Measurements from ENCODE around the gene HSPA6.
A peak's percentile ranks its signal among the peaks of the same experiment; 100 is the strongest.
"Not testable (repeated sequence)": the region's sequence is repeated elsewhere in the genome, so short reads cannot be mapped to it uniquely, and the experiment has no call there.

The HSPA6 gene

GRCh38 chr1:161503394-161503748, 21.0 kb upstream of the HSPA6 start:
- DNase-seq (ENCODE audit: low read depth, low spot score), result no peak

- DNase-seq (ENCODE audit: low read depth, low spot score), result no peak
Measured at GRCh38 chr1:161505686-161506085, 18.7 kb upstream of the HSPA6 start.

GRCh38 chr1:161506336-161507223, 17.8 kb upstream of the HSPA6 start:
- no peak for DNase-seq (ENCODE audit: low read depth, low spot score)

- no peak for DNase-seq (ENCODE audit: low read depth, low spot score)
Measured at GRCh38 chr1:161510477-161510876, 13.9 kb upstream of the HSPA6 start.

- no peak for DNase-seq (ENCODE audit: low read depth, low spot score)
Measured at GRCh38 chr1:161511018-161511755, 13.2 kb upstream of the HSPA6 start.

- no peak for DNase-seq (ENCODE audit: low read depth, low spot score)
Measured at GRCh38 chr1:161511756-161512060, 12.6 kb upstream of the HSPA6 start.

GRCh38 chr1:161512636-161513447, 11.5 kb upstream of the HSPA6 start:
- DNase-seq (ENCODE audit: low read depth, low spot score), result not testable (repeated sequence)

GRCh38 chr1:161513448-161513780, 10.9 kb upstream of the HSPA6 start:
- not testable (repeated sequence) for DNase-seq (ENCODE audit: low read depth, low spot score)

GRCh38 chr1:161513953-161514352, 10.4 kb upstream of the HSPA6 start:
- DNase-seq (ENCODE audit: low read depth, low spot score), result not testable (repeated sequence)

- not testable (repeated sequence) for DNase-seq (ENCODE audit: low read depth, low spot score)
Measured at GRCh38 chr1:161523041-161523816, 1.1 kb upstream of the HSPA6 start.

GRCh38 chr1:161524742-161525291, 477 bp downstream of the HSPA6 start:
- DNase-seq (ENCODE audit: low read depth, low spot score), result not testable (repeated sequence)

GRCh38 chr1:161525321-161525720, 981 bp downstream of the HSPA6 start:
- not testable (repeated sequence) for DNase-seq (ENCODE audit: low read depth, low spot score)

- not testable (repeated sequence) for DNase-seq (ENCODE audit: low read depth, low spot score)
Measured at GRCh38 chr1:161525918-161526317, 1.6 kb downstream of the HSPA6 start.

- DNase-seq (ENCODE audit: low read depth, low spot score), result not testable (repeated sequence)
Measured at GRCh38 chr1:161528550-161528949, 4.2 kb downstream of the HSPA6 start.

GRCh38 chr1:161529463-161530104, 5.2 kb downstream of the HSPA6 start:
- not testable (repeated sequence) for DNase-seq (ENCODE audit: low read depth, low spot score)

GRCh38 chr1:161530158-161530557, 5.8 kb downstream of the HSPA6 start:
- DNase-seq (ENCODE audit: low read depth, low spot score), result peak; percentile 75

GRCh38 chr1:161530671-161531641, 6.6 kb downstream of the HSPA6 start:
- DNase-seq (ENCODE audit: low read depth, low spot score), result peak; percentile 92

- peak; percentile 13 for DNase-seq (ENCODE audit: low read depth, low spot score)
Measured at GRCh38 chr1:161531986-161532643, 7.8 kb downstream of the HSPA6 start.

Measured in astrocyte of the hippocampus (primary cell).